Central memory CD8-positive, alpha-beta T cell (primary cell): ENCODE data around the gene SUPT3H.
A peak's percentile ranks its signal among the peaks of the same experiment; 100 is the strongest.

Experiments used
- ATAC-seq: fragments of 150-1000 bp; cut with Tn5 transposase; replicated peaks from 2 replicates; pipeline ENCODE4 v1.10.0; 2022; ENCODE audit warnings: mild to moderate bottlenecking, moderate FRiP score, moderate number of reproducible peaks; ENCODE audit not compliant: poor library complexity, severe bottlenecking; ENCODE audit errors: extremely low read depth
- DNase-seq, 2 donors: peaks; one replicate each; pipeline ENCODE4 v3.0.0; 2021; ENCODE audit warnings: low spot score in 2 of 2
- H3K27ac Mint-ChIP-seq: one replicate; pipeline ENCODE4 v1.8.0; 2022; ENCODE audit warnings: low read depth, mild to moderate bottlenecking, moderate library complexity, mixed read lengths
- H3K27me3 Mint-ChIP-seq: one replicate; pipeline ENCODE4 v1.8.0; 2022; ENCODE audit warnings: mixed read lengths
- H3K36me3 Mint-ChIP-seq: one replicate; pipeline ENCODE4 v1.8.0; 2022; ENCODE audit warnings: mild to moderate bottlenecking, moderate library complexity, mixed read lengths; ENCODE audit not compliant: insufficient read depth
- H3K4me1 Mint-ChIP-seq: one replicate; pipeline ENCODE4 v1.8.0; 2022; ENCODE audit warnings: mixed read lengths
- H3K4me3 Mint-ChIP-seq: one replicate; pipeline ENCODE4 v1.8.0; 2022; ENCODE audit warnings: mild to moderate bottlenecking, moderate library complexity, mixed read lengths
- H3K9me3 Mint-ChIP-seq: one replicate; pipeline ENCODE4 v1.8.0; 2022; ENCODE audit warnings: mixed read lengths

The SUPT3H gene

DNA sequence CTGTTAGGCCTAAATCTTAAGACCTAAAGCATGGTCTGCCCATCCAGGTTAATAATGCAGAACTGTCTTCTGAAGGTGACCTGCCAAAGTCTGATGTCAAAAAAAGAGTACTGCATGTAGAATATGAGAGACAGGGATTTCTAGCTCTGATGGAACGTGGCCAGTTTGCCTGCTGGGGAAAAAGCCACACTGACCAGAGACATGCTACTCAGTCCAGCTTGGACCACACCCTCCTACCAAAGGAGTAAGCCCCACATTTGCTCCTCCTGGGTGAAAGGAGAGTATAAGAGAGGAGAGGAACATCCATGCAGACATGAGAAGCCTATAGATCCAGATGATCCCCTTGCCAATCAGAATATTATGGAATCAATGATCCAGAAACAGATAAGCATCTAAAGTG lies 279.5 kb downstream of the SUPT3H start:
- Mint-ChIP-seq H3K4me1 (no peaks in the 10 kb centered on the region), H3K36me3 (peaks cover 2% of the 10 kb centered on the region), H3K4me3 (no peak overlapping the region), H3K9me3 (no peaks in the 10 kb centered on the region), H3K27ac (no peak overlapping the region), H3K27me3 (no peaks in the 10 kb centered on the region)
- DNase-seq (no peak), ATAC-seq (no peak)

DNA sequence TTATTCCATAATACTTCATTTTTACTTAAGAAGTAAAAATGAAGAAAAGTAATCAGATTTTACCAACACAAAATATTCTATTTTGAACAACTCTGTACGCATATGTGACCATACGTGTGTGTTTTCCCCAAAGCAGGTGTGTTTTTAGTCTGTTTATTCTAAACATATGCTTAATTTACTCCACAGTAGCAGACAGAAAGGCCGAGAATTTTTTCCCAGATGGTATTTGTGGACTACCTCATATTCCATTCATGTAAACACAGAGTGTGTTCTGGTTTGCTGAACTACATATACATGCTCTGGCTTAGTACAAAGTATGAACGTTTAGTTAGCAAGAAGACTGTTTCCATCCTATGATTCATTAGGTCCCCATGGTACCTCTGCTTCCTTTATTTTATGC lies 282.9 kb downstream of the SUPT3H start:
- Mint-ChIP-seq H3K36me3 (no peaks in the 10 kb centered on the region), H3K4me1 (no peaks in the 10 kb centered on the region), H3K27ac (no peak overlapping the region), H3K4me3 (no peak overlapping the region), H3K9me3 (no peaks in the 10 kb centered on the region), H3K27me3 (no peaks in the 10 kb centered on the region)
- ATAC-seq (no peak), DNase-seq (no peak)

DNA sequence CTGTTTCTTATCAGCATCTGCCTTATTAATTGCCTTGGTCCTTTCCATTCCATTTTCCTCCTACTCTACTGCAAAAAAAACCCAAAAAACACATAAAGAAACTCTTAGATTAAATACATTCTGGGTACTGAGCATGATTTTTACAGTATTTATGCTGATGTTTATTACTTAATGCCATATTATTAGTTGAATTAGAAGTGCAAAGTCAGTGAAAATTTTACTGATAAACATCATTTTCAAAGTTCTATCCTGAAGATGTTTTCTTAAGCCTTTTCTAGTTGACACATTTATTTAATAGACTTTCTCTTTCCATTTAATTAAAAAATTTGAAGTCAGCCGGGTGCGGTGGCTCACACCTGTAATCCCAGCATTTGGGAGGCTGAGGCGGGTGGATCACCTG lies 285.6 kb downstream of the SUPT3H start:
- H3K4me3 Mint-ChIP-seq, result no peak overlapping the region
- H3K4me1 Mint-ChIP-seq, result no peaks in the 10 kb centered on the region
- no peaks in the 10 kb centered on the region for H3K27me3 Mint-ChIP-seq
- H3K36me3 Mint-ChIP-seq, result no peaks in the 10 kb centered on the region
- H3K27ac Mint-ChIP-seq, result no peak overlapping the region
- ATAC-seq (no peak), DNase-seq (no peak)
- no peaks in the 10 kb centered on the region for H3K9me3 Mint-ChIP-seq

DNA sequence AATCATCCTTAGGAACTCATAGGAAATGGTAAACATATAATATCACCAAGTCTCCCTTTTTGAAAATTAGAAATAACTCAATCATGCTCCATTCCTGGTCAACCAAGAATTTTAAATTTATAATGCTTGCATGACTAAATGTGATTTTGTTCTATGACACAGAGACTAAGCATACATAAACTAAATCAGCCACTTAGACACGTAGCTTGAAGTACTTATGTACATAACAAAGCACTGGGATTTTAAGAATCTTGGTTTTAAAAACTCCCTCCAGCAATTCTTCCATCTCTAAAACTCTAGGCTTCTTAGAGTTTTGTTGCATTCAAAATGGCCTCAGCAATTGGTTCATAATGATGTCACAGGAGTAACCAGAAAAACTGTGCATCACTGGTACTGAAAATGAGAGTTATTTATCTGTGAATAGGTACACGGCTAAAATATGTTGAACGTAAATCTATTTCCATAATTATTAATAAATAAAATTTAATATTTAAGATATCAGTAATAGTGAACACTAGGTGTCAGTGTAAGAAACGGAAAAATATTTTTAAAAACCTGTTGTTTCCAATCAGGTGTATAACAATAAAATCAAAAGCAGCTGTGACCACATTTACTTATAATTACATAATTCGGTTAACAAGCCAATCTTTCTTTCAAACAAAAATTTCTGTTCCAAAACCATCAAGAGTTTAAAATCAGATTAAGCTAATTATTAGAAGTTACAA lies 291.2 kb downstream of the SUPT3H start:
- no peak overlapping the region for H3K4me3 Mint-ChIP-seq
- H3K27ac Mint-ChIP-seq, result no peak overlapping the region
- DNase-seq, result no peak
- H3K9me3 Mint-ChIP-seq, result no peaks in the 10 kb centered on the region
- ATAC-seq, result no peak
- no peaks in the 10 kb centered on the region for H3K27me3 Mint-ChIP-seq
- H3K4me1 Mint-ChIP-seq, result peaks cover 9% of the 10 kb centered on the region
- peaks cover 4% of the 10 kb centered on the region for H3K36me3 Mint-ChIP-seq

- H3K36me3 Mint-ChIP-seq, result peaks cover 4% of the 10 kb centered on the region
- no peak overlapping the region for H3K4me3 Mint-ChIP-seq
- ATAC-seq (no peak), DNase-seq (no peak)
- H3K4me1 Mint-ChIP-seq, result peaks cover 9% of the 10 kb centered on the region
- H3K27ac Mint-ChIP-seq, result peak overlapping the region; percentile 4
- H3K9me3 Mint-ChIP-seq, result peaks cover 2% of the 10 kb centered on the region
- H3K27me3 Mint-ChIP-seq, result no peaks in the 10 kb centered on the region
Measured at GRCh38 chr6:45084257-45084656, 293.5 kb downstream of the SUPT3H start.

- no peak overlapping the region for H3K27ac Mint-ChIP-seq
- peaks cover 18% of the 10 kb centered on the region for H3K9me3 Mint-ChIP-seq
- DNase-seq (no peak), ATAC-seq (no peak)
- no peaks in the 10 kb centered on the region for H3K27me3 Mint-ChIP-seq
- peaks cover 4% of the 10 kb centered on the region for H3K36me3 Mint-ChIP-seq
- H3K4me3 Mint-ChIP-seq, result no peak overlapping the region
- H3K4me1 Mint-ChIP-seq, result peaks cover 9% of the 10 kb centered on the region
Measured at GRCh38 chr6:45082091-45082490, 295.6 kb downstream of the SUPT3H start.

- no peak for ATAC-seq
- H3K9me3 Mint-ChIP-seq, result peaks cover 18% of the 10 kb centered on the region
Measured at GRCh38 chr6:45081634-45082033, 296.1 kb downstream of the SUPT3H start.

GRCh38 chr6:45078432-45078831 lies 299.3 kb downstream of the SUPT3H start:
- Mint-ChIP-seq H3K36me3 (no peaks in the 10 kb centered on the region), H3K9me3 (peaks cover 18% of the 10 kb centered on the region), H3K4me1 (no peaks in the 10 kb centered on the region), H3K27me3 (no peaks in the 10 kb centered on the region), H3K27ac (no peak overlapping the region), H3K4me3 (no peak overlapping the region)
- no peak for ATAC-seq
- DNase-seq, result no peak

More at GRCh38 chr6:45081634-45082033, 296.1 kb downstream of the SUPT3H start:
- no peak overlapping the region for H3K4me3 Mint-ChIP-seq
- H3K4me1 Mint-ChIP-seq, result peaks cover 9% of the 10 kb centered on the region
- H3K27me3 Mint-ChIP-seq, result no peaks in the 10 kb centered on the region
- no peak for DNase-seq
- H3K27ac Mint-ChIP-seq, result no peak overlapping the region
- H3K36me3 Mint-ChIP-seq, result peaks cover 4% of the 10 kb centered on the region

GRCh38 chr6:45076217-45076930 lies 301.4 kb downstream of the SUPT3H start:
- no peak for ATAC-seq
- Mint-ChIP-seq H3K9me3 (peaks cover 18% of the 10 kb centered on the region), H3K4me3 (no peak overlapping the region)

DNA sequence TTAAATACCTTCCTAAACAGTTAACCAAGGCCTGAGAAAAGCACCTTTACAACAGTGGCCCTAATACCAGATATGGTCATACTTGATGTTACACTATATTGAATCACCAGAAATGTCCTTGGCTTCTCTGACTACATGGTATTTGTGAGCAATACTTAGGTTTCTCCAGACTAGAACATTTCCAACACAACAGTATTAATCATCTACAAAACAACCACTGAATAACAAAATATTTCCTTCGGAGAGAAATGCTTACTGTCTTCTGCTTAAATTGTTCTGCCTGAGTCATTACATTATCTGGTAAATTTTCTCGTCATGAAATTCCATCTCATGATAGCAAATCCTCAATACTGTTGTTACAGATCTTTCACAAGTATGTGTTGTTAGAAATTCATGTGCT lies 302.5 kb downstream of the SUPT3H start:
- Mint-ChIP-seq H3K4me3 (no peak overlapping the region), H3K27me3 (no peaks in the 10 kb centered on the region), H3K9me3 (peaks cover 18% of the 10 kb centered on the region), H3K4me1 (peaks cover 4% of the 10 kb centered on the region), H3K27ac (no peak overlapping the region), H3K36me3 (no peaks in the 10 kb centered on the region)
- ATAC-seq (no peak), DNase-seq (no peak)

More at GRCh38 chr6:45076217-45076930, 301.4 kb downstream of the SUPT3H start:
- H3K27me3 Mint-ChIP-seq, result no peaks in the 10 kb centered on the region
- DNase-seq, result no peak
- no peaks in the 10 kb centered on the region for H3K36me3 Mint-ChIP-seq
- H3K4me1 Mint-ChIP-seq, result peaks cover 4% of the 10 kb centered on the region
- no peak overlapping the region for H3K27ac Mint-ChIP-seq

GRCh38 chr6:45074439-45074838 lies 303.3 kb downstream of the SUPT3H start:
- no peaks in the 10 kb centered on the region for H3K27me3 Mint-ChIP-seq
- DNase-seq (no peak), ATAC-seq (no peak)
- H3K36me3 Mint-ChIP-seq, result no peaks in the 10 kb centered on the region
- H3K9me3 Mint-ChIP-seq, result peaks cover 17% of the 10 kb centered on the region
- H3K4me3 Mint-ChIP-seq, result no peak overlapping the region
- peaks cover 4% of the 10 kb centered on the region for H3K4me1 Mint-ChIP-seq
- no peak overlapping the region for H3K27ac Mint-ChIP-seq

DNA sequence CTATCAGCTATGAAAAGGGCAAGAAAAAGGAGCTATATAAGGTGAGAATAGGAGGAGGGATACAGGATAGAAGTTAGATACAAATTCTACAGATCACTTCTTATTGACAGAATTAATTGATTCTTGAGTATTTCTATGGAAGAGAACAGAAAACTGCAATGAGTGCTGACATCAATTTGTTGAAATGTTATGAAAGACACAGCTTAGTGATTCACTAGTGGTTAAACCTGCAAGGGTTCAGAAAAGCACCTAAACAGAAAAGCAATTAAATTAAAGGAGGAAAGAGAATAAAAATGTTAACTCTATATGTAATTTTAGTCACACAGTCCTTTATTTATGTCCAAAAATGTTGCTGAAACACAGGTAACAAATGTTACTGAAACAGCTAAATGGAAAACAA lies 304.0 kb downstream of the SUPT3H start:
- DNase-seq (no peak), ATAC-seq (no peak)
- H3K4me3 Mint-ChIP-seq, result no peak overlapping the region
- H3K27me3 Mint-ChIP-seq, result no peaks in the 10 kb centered on the region
- peaks cover 4% of the 10 kb centered on the region for H3K4me1 Mint-ChIP-seq
- peaks cover 10% of the 10 kb centered on the region for H3K9me3 Mint-ChIP-seq
- H3K36me3 Mint-ChIP-seq, result no peaks in the 10 kb centered on the region
- no peak overlapping the region for H3K27ac Mint-ChIP-seq

GRCh38 chr6:45072673-45073072 lies 305.1 kb downstream of the SUPT3H start:
- H3K4me1 Mint-ChIP-seq, result peaks cover 4% of the 10 kb centered on the region
- H3K27ac Mint-ChIP-seq, result no peak overlapping the region
- H3K36me3 Mint-ChIP-seq, result no peaks in the 10 kb centered on the region
- DNase-seq (no peak), ATAC-seq (no peak)
- no peaks in the 10 kb centered on the region for H3K27me3 Mint-ChIP-seq
- H3K4me3 Mint-ChIP-seq, result no peak overlapping the region
- H3K9me3 Mint-ChIP-seq, result no peaks in the 10 kb centered on the region
